22Rv1 (cell line): ENCODE measurements around the gene TEX13D.

Experiments used
- ZFX ChIP-seq: fragments of 450-650 bp; IDR thresholded peaks from 2 replicates; pipeline ENCODE4 v1.6.1; 2017; ENCODE audit warnings: antibody characterized with exemption, borderline replicate concordance
- TF ChIP-seq, protein P1 (sequence below): fragments of 450-650 bp; IDR thresholded peaks from 2 replicates; pipeline ENCODE4 v1.5.1; 2017; ENCODE audit warnings: mild to moderate bottlenecking

- TF ChIP-seq, protein P1, sequence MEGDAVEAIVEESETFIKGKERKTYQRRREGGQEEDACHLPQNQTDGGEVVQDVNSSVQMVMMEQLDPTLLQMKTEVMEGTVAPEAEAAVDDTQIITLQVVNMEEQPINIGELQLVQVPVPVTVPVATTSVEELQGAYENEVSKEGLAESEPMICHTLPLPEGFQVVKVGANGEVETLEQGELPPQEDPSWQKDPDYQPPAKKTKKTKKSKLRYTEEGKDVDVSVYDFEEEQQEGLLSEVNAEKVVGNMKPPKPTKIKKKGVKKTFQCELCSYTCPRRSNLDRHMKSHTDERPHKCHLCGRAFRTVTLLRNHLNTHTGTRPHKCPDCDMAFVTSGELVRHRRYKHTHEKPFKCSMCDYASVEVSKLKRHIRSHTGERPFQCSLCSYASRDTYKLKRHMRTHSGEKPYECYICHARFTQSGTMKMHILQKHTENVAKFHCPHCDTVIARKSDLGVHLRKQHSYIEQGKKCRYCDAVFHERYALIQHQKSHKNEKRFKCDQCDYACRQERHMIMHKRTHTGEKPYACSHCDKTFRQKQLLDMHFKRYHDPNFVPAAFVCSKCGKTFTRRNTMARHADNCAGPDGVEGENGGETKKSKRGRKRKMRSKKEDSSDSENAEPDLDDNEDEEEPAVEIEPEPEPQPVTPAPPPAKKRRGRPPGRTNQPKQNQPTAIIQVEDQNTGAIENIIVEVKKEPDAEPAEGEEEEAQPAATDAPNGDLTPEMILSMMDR, result no peak
- TF ChIP-seq ZFX, result no peak
Observed at GRCh38 chrX:124383354-124383753, 50.9 kb downstream of the TEX13D start.
